ENCODE measurements around the gene FBXO34. TPM values are rescaled to one million over a fixed set of nuclear protein-coding genes. Genes with fewer than 3 reads are reported as not detected.
A peak's percentile ranks its signal among the peaks of the same experiment; 100 is the strongest.

Gene FBXO34
- total RNA-seq, 2 experiments from 2014 or later = 26.3 to 28.8 TPM

- Histone ChIP-seq H2AFZ (ENCODE audit: low read length) (peak overlapping the region; percentile 53; the same call in 1 of the 2 replicates), H3K79me2 (ENCODE audit: insufficient read depth, low read depth, low read length) (peaks cover 47% of the 10 kb centered on the region), H3K9me3 (ENCODE audit: low read length) (no peaks in the 10 kb centered on the region), H3K4me2 (ENCODE audit: low read length) (peak overlapping the region; percentile 94), H3K4me1 (ENCODE audit: insufficient read depth, low read length, poor library complexity, severe bottlenecking) (peaks cover 44% of the 10 kb centered on the region), H3K36me3 (ENCODE audit: insufficient read depth, low read length) (peaks cover 7% of the 10 kb centered on the region), H3K4me3 (ENCODE audit: low read depth, low read length, poor library complexity, severe bottlenecking) (peak overlapping the region; percentile 93), H3K9me2 (ENCODE audit: insufficient read depth, low read length) (no peaks in the 10 kb centered on the region), H4K20me1 (ENCODE audit: insufficient read depth, low read length) (peaks cover 7% of the 10 kb centered on the region; the same call in 1 of the 2 replicates), H3K27ac (ENCODE audit: low read depth, low read length, poor library complexity, severe bottlenecking) (peak overlapping the region; percentile 58)
- DNase-seq (ENCODE audit: low spot score) = peak; percentile 77
- POLR2A ChIA-PET = interaction anchor here (0.5 to 3.6 kb wide), 12 partner anchors 10 to 929 kb away, joined by 3 to 19 read pairs (median 3); partner anchors contain the start of gene DLGAP5
- CTCF ChIA-PET (ENCODE audit: unreplicated experiment) = interaction anchor here (1.2 kb wide), 1 partner anchor 11 kb away, joined by 3 read pairs; no protein-coding TSS in a partner anchor
- TF ChIP-seq EZH2phosphoT487 (IDR thresholded peaks at IDR 0.05; ENCODE audit: borderline replicate concordance, low read depth, low read length) = no peak
- no peak for TF ChIP-seq CTCF (conservative IDR thresholded peaks at IDR 0.05; ENCODE audit: low read length)
- intact Hi-C loops (cut with micrococcal nuclease; ENCODE audit: unreplicated experiment) = loop anchor here (1.0 to 10.0 kb wide), 7 partner anchors 32 to 369 kb away; partner anchors contain the start of genes ATG14, DLGAP5, GCH1 and KTN1
- no TSS peak for BruUV-seq (replicated peaks)
Observed at GRCh38 chr14:55271572-55272298, 514 bp downstream of the FBXO34 start.

GRCh38 chr14:55272387-55272786, 1.2 kb downstream of the FBXO34 start:
- no peak for TF ChIP-seq CTCF (conservative IDR thresholded peaks at IDR 0.05; ENCODE audit: low read length)
- TF ChIP-seq EZH2phosphoT487 (IDR thresholded peaks at IDR 0.05; ENCODE audit: borderline replicate concordance, low read depth, low read length) = no peak
- H3K4me2 ChIP-seq (ENCODE audit: low read length) = peak overlapping the region; percentile 94
- H3K36me3 ChIP-seq (ENCODE audit: insufficient read depth, low read length) = peaks cover 7% of the 10 kb centered on the region
- peak overlapping the region; percentile 53; the same call in 1 of the 2 replicates for H2AFZ ChIP-seq (ENCODE audit: low read length)
- POLR2A ChIA-PET = interaction anchor here (0.6 to 1.2 kb wide), 7 partner anchors 9 to 182 kb away, joined by 3 to 7 read pairs (median 3); no protein-coding TSS in a partner anchor
- no TSS peak for BruUV-seq (replicated peaks)
- CTCF ChIA-PET (ENCODE audit: unreplicated experiment) = no interaction called here
- H3K9me3 ChIP-seq (ENCODE audit: low read length) = no peaks in the 10 kb centered on the region
- peak overlapping the region; percentile 93 for H3K4me3 ChIP-seq (ENCODE audit: low read depth, low read length, poor library complexity, severe bottlenecking)
- no peaks in the 10 kb centered on the region for H3K9me2 ChIP-seq (ENCODE audit: insufficient read depth, low read length)
- H3K79me2 ChIP-seq (ENCODE audit: insufficient read depth, low read depth, low read length) = peaks cover 53% of the 10 kb centered on the region
- no peak for DNase-seq (ENCODE audit: low spot score)
- peaks cover 51% of the 10 kb centered on the region for H3K4me1 ChIP-seq (ENCODE audit: insufficient read depth, low read length, poor library complexity, severe bottlenecking)
- peak overlapping the region; percentile 58 for H3K27ac ChIP-seq (ENCODE audit: low read depth, low read length, poor library complexity, severe bottlenecking)
- H4K20me1 ChIP-seq (ENCODE audit: insufficient read depth, low read length) = peaks cover 7% of the 10 kb centered on the region; the same call in 1 of the 2 replicates
- intact Hi-C loops (cut with micrococcal nuclease; ENCODE audit: unreplicated experiment) = loop anchor here (5.0 to 10.0 kb wide), 5 partner anchors 80 to 370 kb away; partner anchors contain the start of genes ATG14, DLGAP5, GCH1 and KTN1
